CD4-positive, alpha-beta T cell treated with Interleukin-17A for 4 hours (primary cell): ENCODE data around the gene STX16.
"Not testable (repeated sequence)": the region's sequence is repeated elsewhere in the genome, so short reads cannot be mapped to it uniquely, and the experiment has no call there.

ENCODE experiments used
- DNase-seq: peaks from one replicate; pipeline ENCODE4 v3.0.0-alpha.2; 2020; ENCODE audit warnings: mixed read lengths

The STX16 gene

GRCh38 chr20:58637466-58638213 is 13.4 kb upstream of the STX16 start:
- DNase-seq = no peak

GRCh38 chr20:58638467-58639181 is 12.5 kb upstream of the STX16 start:
- DNase-seq = no peak

GRCh38 chr20:58639182-58640146 is 11.6 kb upstream of the STX16 start:
- no peak for DNase-seq

GRCh38 chr20:58640446-58640845 is 10.6 kb upstream of the STX16 start:
- no peak for DNase-seq

- DNase-seq = no peak
Measured at GRCh38 chr20:58642441-58642840, 8.6 kb upstream of the STX16 start.

- not testable (repeated sequence) for DNase-seq
Measured at GRCh38 chr20:58642896-58643295, 8.2 kb upstream of the STX16 start.

- no peak for DNase-seq
Measured at GRCh38 chr20:58645412-58645968, 5.6 kb upstream of the STX16 start.

GRCh38 chr20:58646257-58646656 is 4.8 kb upstream of the STX16 start:
- no peak for DNase-seq

- no peak for DNase-seq
Measured at GRCh38 chr20:58646703-58647102, 4.4 kb upstream of the STX16 start.

- DNase-seq = no peak
Measured at GRCh38 chr20:58647162-58647795, 3.8 kb upstream of the STX16 start.

- DNase-seq = no peak
Measured at GRCh38 chr20:58647796-58648501, 3.1 kb upstream of the STX16 start.

GRCh38 chr20:58648502-58648825 is 2.6 kb upstream of the STX16 start:
- not testable (repeated sequence) for DNase-seq

- DNase-seq = peak; percentile 62
Measured at GRCh38 chr20:58649288-58650180, 1.5 kb upstream of the STX16 start.

GRCh38 chr20:58650181-58650775 is 805 bp upstream of the STX16 start:
- peak; percentile 65 for DNase-seq

- no peak for DNase-seq
Measured at GRCh38 chr20:58651559-58651945, 469 bp downstream of the STX16 start.

GRCh38 chr20:58651946-58652605 is 993 bp downstream of the STX16 start:
- DNase-seq = peak; percentile 91

- DNase-seq = no peak
Measured at GRCh38 chr20:58652606-58653294, 1.7 kb downstream of the STX16 start.

GRCh38 chr20:58654337-58654736 is 3.3 kb downstream of the STX16 start:
- no peak for DNase-seq
